ENCODE data around the gene CETP.

CETP gene

DNA sequence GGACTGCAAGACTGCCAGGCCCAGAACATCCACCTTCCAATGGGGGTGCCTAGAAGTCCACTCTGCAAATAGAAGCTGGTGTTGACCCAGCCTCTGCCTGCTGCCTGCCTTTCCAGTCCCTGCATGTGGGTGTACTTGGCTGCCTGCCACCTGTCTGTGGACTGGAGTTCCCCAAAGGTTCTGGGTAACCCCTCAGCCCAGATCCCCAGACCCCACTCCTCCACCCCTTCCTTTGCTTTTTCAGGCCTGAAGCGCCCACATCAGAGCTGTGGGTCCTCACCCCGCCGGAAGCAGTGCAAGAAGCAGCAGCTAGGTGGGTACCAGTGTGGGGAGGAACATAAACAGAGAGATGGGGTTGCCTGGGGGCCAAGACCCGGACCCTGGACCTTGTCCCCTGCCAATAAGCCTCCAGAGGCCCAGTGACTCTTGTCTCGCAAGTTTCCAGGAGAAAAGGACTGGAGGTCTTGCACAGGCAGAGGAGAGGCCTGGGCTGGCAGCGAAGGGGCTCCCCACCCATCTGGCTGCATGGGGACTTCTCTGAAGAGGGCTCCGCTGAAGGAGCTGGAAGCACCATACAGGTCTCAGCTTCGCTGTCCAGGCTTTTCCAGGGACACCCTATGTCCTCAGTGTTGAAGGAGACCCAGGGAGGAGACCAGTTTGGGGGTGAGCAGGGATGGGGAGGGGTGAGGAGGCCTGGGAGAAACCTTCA lies 61.9 kb downstream of the CETP start:
- ATAC-seq (ENCODE audit: low read depth): no peak

DNA sequence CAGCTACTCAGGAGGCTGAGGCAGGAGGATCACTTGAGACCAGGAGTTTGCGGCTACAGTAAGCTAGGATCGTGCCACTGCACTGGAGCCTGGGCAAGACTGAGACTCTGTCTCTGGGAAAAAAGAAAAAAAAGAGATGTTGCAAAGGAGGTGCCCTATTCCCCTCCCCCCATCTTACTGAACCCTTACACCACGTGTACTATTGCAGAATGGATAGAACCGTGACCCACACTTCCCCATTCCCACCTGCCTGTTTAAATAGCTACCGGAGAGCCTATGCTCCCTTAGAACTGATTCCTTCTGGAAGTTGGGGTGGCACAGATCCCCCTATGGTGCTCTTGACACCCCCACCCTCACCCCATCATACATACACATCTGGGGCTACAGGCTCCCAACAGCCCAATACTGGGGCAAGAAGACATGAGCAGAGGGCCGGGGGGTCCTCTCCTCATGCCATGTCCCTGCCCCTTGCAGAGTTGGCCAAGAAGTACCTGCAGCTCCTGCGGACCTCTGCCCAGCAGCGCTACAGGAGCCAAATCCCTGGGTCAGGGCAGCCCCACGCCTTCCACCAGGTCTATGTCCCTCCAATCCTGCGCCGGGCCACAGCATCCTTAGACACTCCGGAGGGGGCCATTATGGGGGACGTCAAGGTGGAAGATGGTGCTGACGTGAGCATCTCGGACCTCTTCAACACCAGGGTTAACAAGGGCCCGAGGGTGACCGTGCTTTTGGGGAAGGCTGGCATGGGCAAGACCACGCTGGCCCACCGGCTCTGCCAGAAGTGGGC lies 63.3 kb downstream of the CETP start:
- no peaks in the 10 kb centered on the region for H3K36me3 ChIP-seq (ENCODE audit: low read depth)
- TF ChIP-seq, protein P1, sequence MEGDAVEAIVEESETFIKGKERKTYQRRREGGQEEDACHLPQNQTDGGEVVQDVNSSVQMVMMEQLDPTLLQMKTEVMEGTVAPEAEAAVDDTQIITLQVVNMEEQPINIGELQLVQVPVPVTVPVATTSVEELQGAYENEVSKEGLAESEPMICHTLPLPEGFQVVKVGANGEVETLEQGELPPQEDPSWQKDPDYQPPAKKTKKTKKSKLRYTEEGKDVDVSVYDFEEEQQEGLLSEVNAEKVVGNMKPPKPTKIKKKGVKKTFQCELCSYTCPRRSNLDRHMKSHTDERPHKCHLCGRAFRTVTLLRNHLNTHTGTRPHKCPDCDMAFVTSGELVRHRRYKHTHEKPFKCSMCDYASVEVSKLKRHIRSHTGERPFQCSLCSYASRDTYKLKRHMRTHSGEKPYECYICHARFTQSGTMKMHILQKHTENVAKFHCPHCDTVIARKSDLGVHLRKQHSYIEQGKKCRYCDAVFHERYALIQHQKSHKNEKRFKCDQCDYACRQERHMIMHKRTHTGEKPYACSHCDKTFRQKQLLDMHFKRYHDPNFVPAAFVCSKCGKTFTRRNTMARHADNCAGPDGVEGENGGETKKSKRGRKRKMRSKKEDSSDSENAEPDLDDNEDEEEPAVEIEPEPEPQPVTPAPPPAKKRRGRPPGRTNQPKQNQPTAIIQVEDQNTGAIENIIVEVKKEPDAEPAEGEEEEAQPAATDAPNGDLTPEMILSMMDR (IDR thresholded peaks at IDR 0.05; ENCODE audit: poor library complexity, severe bottlenecking): no peak
- peaks cover 9% of the 10 kb centered on the region for H3K4me1 ChIP-seq (ENCODE audit: insufficient read depth, poor library complexity, severe bottlenecking)

More for the DNA sequence above, 61.9 kb downstream of the CETP start:
- no peaks in the 10 kb centered on the region for H3K9me3 ChIP-seq (ENCODE audit: severe bottlenecking)
- no peak overlapping the region for H3K27ac ChIP-seq (ENCODE audit: poor library complexity, severe bottlenecking)
- no peak overlapping the region for H3K4me3 ChIP-seq (ENCODE audit: severe bottlenecking)
- DNase-seq (ENCODE audit: low spot score): no peak
- H3K36me3 ChIP-seq (ENCODE audit: low read depth): no peaks in the 10 kb centered on the region
- TF ChIP-seq, protein P1 (IDR thresholded peaks at IDR 0.05; ENCODE audit: poor library complexity, severe bottlenecking): no peak
- H3K4me1 ChIP-seq (ENCODE audit: insufficient read depth, poor library complexity, severe bottlenecking): peaks cover 5% of the 10 kb centered on the region
- no peaks in the 10 kb centered on the region for H3K27me3 ChIP-seq (ENCODE audit: insufficient read depth, poor library complexity, severe bottlenecking)

GRCh38 chr16:57025941-57026777 lies 64.4 kb downstream of the CETP start:
- TF ChIP-seq, protein P1 (IDR thresholded peaks at IDR 0.05; ENCODE audit: poor library complexity, severe bottlenecking): no peak
- no peak overlapping the region for H3K4me3 ChIP-seq (ENCODE audit: severe bottlenecking)
- H3K4me1 ChIP-seq (ENCODE audit: insufficient read depth, poor library complexity, severe bottlenecking): peaks cover 9% of the 10 kb centered on the region
- H3K9me3 ChIP-seq (ENCODE audit: severe bottlenecking): no peaks in the 10 kb centered on the region
- no peaks in the 10 kb centered on the region for H3K27me3 ChIP-seq (ENCODE audit: insufficient read depth, poor library complexity, severe bottlenecking)
- no peak overlapping the region for H3K27ac ChIP-seq (ENCODE audit: poor library complexity, severe bottlenecking)
- DNase-seq (ENCODE audit: low spot score) (peak; percentile 62), ATAC-seq (ENCODE audit: low read depth) (no peak)
- no peaks in the 10 kb centered on the region for H3K36me3 ChIP-seq (ENCODE audit: low read depth)

More for the DNA sequence above, 63.3 kb downstream of the CETP start:
- no peak for DNase-seq (ENCODE audit: low spot score)
- no peak overlapping the region for H3K4me3 ChIP-seq (ENCODE audit: severe bottlenecking)
- no peak overlapping the region for H3K27ac ChIP-seq (ENCODE audit: poor library complexity, severe bottlenecking)
- no peaks in the 10 kb centered on the region for H3K27me3 ChIP-seq (ENCODE audit: insufficient read depth, poor library complexity, severe bottlenecking)
- no peak for ATAC-seq (ENCODE audit: low read depth)
- H3K9me3 ChIP-seq (ENCODE audit: severe bottlenecking): no peaks in the 10 kb centered on the region

DNA sequence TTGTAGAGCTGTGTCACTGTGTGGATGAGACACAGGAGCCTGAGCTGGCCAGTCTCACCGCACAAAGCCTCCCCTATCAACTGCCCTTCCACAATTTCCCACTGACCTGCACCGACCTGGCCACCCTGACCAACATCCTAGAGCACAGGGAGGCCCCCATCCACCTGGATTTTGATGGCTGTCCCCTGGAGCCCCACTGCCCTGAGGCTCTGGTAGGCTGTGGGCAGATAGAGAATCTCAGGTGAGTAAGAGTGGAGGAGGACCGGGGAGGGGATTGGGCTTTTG lies 65.0 kb downstream of the CETP start:
- Histone ChIP-seq H3K27ac (ENCODE audit: poor library complexity, severe bottlenecking) (no peak overlapping the region), H3K4me1 (ENCODE audit: insufficient read depth, poor library complexity, severe bottlenecking) (peaks cover 9% of the 10 kb centered on the region), H3K27me3 (ENCODE audit: insufficient read depth, poor library complexity, severe bottlenecking) (no peaks in the 10 kb centered on the region), H3K9me3 (ENCODE audit: severe bottlenecking) (no peaks in the 10 kb centered on the region), H3K36me3 (ENCODE audit: low read depth) (no peaks in the 10 kb centered on the region), H3K4me3 (ENCODE audit: severe bottlenecking) (no peak overlapping the region)
- DNase-seq (ENCODE audit: low spot score) (no peak), ATAC-seq (ENCODE audit: low read depth) (no peak)
- TF ChIP-seq, protein P1 (IDR thresholded peaks at IDR 0.05; ENCODE audit: poor library complexity, severe bottlenecking): no peak

Data from RWPE2 (cell line).